Kasumi-1 (cell line): ENCODE data around the gene FAM43A.

Source experiments
- DNase-seq, 2 experiments: peaks; one replicate each; lab custom pipeline; 2025; lab: John Stamatoyannopoulos, UW

The FAM43A gene

GRCh38 chr3:194711286-194711685 lies 25.6 kb downstream of the FAM43A start:
- DNase-seq = no peak

- DNase-seq = peak; percentile 55 to 57
These were observed 26.2 kb downstream of the FAM43A start for GRCh38 chr3:194711913-194712312.

- no peak for DNase-seq
These were observed 27.8 kb downstream of the FAM43A start for GRCh38 chr3:194713299-194714136.

- DNase-seq = no peak
These were observed 28.4 kb downstream of the FAM43A start for GRCh38 chr3:194714137-194714455.

GRCh38 chr3:194714564-194714963 lies 28.9 kb downstream of the FAM43A start:
- DNase-seq = no peak

GRCh38 chr3:194715022-194715800 lies 29.5 kb downstream of the FAM43A start:
- no peak for DNase-seq

GRCh38 chr3:194718079-194718478 lies 32.4 kb downstream of the FAM43A start:
- DNase-seq = no peak

- no peak for DNase-seq
These were observed 34.4 kb downstream of the FAM43A start for GRCh38 chr3:194720048-194720447.

GRCh38 chr3:194723846-194724618 lies 38.3 kb downstream of the FAM43A start:
- DNase-seq = no peak

GRCh38 chr3:194725346-194725745 lies 39.7 kb downstream of the FAM43A start:
- no peak for DNase-seq

- no peak for DNase-seq
These were observed 41.9 kb downstream of the FAM43A start for GRCh38 chr3:194727435-194728128.

- DNase-seq = no peak
These were observed 43.3 kb downstream of the FAM43A start for GRCh38 chr3:194728986-194729385.

GRCh38 chr3:194730365-194730764 lies 44.7 kb downstream of the FAM43A start:
- no peak for DNase-seq

- no peak for DNase-seq
These were observed 45.9 kb downstream of the FAM43A start for GRCh38 chr3:194731506-194732073.

- DNase-seq = peak; percentile 9 to 36
These were observed 46.9 kb downstream of the FAM43A start for GRCh38 chr3:194732617-194733016.

GRCh38 chr3:194736277-194736895 lies 50.7 kb downstream of the FAM43A start:
- peak; percentile 96 to 98 for DNase-seq

- peak; percentile 99 for DNase-seq
These were observed 51.4 kb downstream of the FAM43A start for GRCh38 chr3:194736896-194737600.
